SK-N-SH (cell line): ENCODE data around the gene STAT2.

ENCODE experiments used
- ELF1 ChIP-seq: IDR thresholded peaks from 2 replicates; pipeline ENCODE4 v1.4.0; 2012
- EP300 ChIP-seq, 2 experiments: IDR thresholded peaks; 2 replicates each; pipeline versions ENCODE4 v1.4.0 to v1.6.1; 2012; ENCODE audit warnings: borderline replicate concordance in 1 of 2, low read depth in 1 of 2, low read length in 1 of 2
- EZH2phosphoT487 ChIP-seq: fragments of 200-600 bp; sonication (generic); IDR thresholded peaks from 2 replicates; pipeline ENCODE4 v1.6.1; 2017; ENCODE audit warnings: low read depth, mixed run types, mild to moderate bottlenecking, antibody characterized with exemption, moderate library complexity, borderline replicate concordance
- FOSL2 ChIP-seq: IDR thresholded peaks from 2 replicates; pipeline ENCODE4 v1.4.0; 2012; ENCODE audit warnings: low read depth, mild to moderate bottlenecking, moderate library complexity, borderline replicate concordance
- MAX ChIP-seq: IDR thresholded peaks from 2 replicates; pipeline ENCODE4 v1.4.0; 2012; ENCODE audit warnings: low read depth
- POLR2AphosphoS5 ChIP-seq: IDR thresholded peaks from 2 replicates; pipeline ENCODE4 v1.6.1; 2012; ENCODE audit warnings: low read depth, low read length
- SIN3A ChIP-seq: IDR thresholded peaks from 2 replicates; pipeline ENCODE4 v1.6.1; 2012; ENCODE audit warnings: low read depth, mild to moderate bottlenecking, low read length, moderate library complexity, borderline replicate concordance
- SMC3 ChIP-seq: IDR thresholded peaks from 2 replicates; pipeline ENCODE4 v1.6.1; 2012; ENCODE audit warnings: low read depth, low read length, improper control_type of control experiment
- TAF1 ChIP-seq: IDR thresholded peaks from 2 replicates; pipeline ENCODE4 v1.6.1; 2012; ENCODE audit warnings: low read depth, mild to moderate bottlenecking, low read length, moderate library complexity, borderline replicate concordance
- TCF12 ChIP-seq: IDR thresholded peaks from 2 replicates; pipeline ENCODE4 v1.4.0; 2012
- TEAD4 ChIP-seq: IDR thresholded peaks from 2 replicates; pipeline ENCODE4 v1.4.0; 2012; ENCODE audit warnings: mild to moderate bottlenecking, borderline replicate concordance; ENCODE audit not compliant: insufficient read depth
- YY1 ChIP-seq: IDR thresholded peaks from 2 replicates; pipeline ENCODE4 v1.4.0; 2012; ENCODE audit warnings: low read depth, mild to moderate bottlenecking
- TF ChIP-seq, protein P1 (sequence below): fragments of 200-600 bp; sonication (generic); IDR thresholded peaks from 2 replicates; pipeline ENCODE4 v1.6.1; 2017; ENCODE audit warnings: antibody characterized with exemption, mild to moderate bottlenecking, moderate library complexity
- TF ChIP-seq, protein P2 (sequence below): IDR thresholded peaks from 2 replicates; pipeline ENCODE4 v1.6.1; 2012; ENCODE audit warnings: mild to moderate bottlenecking, low read depth, low read length, moderate library complexity

- TF ChIP-seq, protein P1, sequence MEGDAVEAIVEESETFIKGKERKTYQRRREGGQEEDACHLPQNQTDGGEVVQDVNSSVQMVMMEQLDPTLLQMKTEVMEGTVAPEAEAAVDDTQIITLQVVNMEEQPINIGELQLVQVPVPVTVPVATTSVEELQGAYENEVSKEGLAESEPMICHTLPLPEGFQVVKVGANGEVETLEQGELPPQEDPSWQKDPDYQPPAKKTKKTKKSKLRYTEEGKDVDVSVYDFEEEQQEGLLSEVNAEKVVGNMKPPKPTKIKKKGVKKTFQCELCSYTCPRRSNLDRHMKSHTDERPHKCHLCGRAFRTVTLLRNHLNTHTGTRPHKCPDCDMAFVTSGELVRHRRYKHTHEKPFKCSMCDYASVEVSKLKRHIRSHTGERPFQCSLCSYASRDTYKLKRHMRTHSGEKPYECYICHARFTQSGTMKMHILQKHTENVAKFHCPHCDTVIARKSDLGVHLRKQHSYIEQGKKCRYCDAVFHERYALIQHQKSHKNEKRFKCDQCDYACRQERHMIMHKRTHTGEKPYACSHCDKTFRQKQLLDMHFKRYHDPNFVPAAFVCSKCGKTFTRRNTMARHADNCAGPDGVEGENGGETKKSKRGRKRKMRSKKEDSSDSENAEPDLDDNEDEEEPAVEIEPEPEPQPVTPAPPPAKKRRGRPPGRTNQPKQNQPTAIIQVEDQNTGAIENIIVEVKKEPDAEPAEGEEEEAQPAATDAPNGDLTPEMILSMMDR: no peak
- no peak for TF ChIP-seq POLR2AphosphoS5
- no peak for TF ChIP-seq ELF1
- TF ChIP-seq EP300 (IDR thresholded peaks at IDR 0.05; ENCODE audit: borderline replicate concordance in 1 of 2, low read depth in 1 of 2, low read length in 1 of 2): no peak
- TF ChIP-seq TEAD4: no peak
- no peak for TF ChIP-seq MAX
- TF ChIP-seq TAF1: no peak
- no peak for TF ChIP-seq FOSL2
- no peak for TF ChIP-seq EZH2phosphoT487
- TF ChIP-seq, protein P2, sequence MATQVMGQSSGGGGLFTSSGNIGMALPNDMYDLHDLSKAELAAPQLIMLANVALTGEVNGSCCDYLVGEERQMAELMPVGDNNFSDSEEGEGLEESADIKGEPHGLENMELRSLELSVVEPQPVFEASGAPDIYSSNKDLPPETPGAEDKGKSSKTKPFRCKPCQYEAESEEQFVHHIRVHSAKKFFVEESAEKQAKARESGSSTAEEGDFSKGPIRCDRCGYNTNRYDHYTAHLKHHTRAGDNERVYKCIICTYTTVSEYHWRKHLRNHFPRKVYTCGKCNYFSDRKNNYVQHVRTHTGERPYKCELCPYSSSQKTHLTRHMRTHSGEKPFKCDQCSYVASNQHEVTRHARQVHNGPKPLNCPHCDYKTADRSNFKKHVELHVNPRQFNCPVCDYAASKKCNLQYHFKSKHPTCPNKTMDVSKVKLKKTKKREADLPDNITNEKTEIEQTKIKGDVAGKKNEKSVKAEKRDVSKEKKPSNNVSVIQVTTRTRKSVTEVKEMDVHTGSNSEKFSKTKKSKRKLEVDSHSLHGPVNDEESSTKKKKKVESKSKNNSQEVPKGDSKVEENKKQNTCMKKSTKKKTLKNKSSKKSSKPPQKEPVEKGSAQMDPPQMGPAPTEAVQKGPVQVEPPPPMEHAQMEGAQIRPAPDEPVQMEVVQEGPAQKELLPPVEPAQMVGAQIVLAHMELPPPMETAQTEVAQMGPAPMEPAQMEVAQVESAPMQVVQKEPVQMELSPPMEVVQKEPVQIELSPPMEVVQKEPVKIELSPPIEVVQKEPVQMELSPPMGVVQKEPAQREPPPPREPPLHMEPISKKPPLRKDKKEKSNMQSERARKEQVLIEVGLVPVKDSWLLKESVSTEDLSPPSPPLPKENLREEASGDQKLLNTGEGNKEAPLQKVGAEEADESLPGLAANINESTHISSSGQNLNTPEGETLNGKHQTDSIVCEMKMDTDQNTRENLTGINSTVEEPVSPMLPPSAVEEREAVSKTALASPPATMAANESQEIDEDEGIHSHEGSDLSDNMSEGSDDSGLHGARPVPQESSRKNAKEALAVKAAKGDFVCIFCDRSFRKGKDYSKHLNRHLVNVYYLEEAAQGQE: no peak
- no peak for TF ChIP-seq TCF12
- TF ChIP-seq SMC3: no peak
- no peak for TF ChIP-seq YY1
- no peak for TF ChIP-seq SIN3A
Measured at GRCh38 chr12:56336361-56337167, 23.3 kb downstream of the STAT2 start.
